ENCODE measurements around the gene LRRC4C.

GRCh38 chr11:40099426-40100161, 1359.9 kb downstream of the LRRC4C start:
- TF ChIP-seq CTCF (conservative IDR thresholded peaks at IDR 0.05; ENCODE audit: low read depth in 2 of 2) (no peak), EZH2 (IDR thresholded peaks at IDR 0.05; ENCODE audit: low read depth, unreplicated experiment) (no peak), POLR2AphosphoS5 (IDR thresholded peaks at IDR 0.05; ENCODE audit: low read depth) (no peak), REST (IDR thresholded peaks at IDR 0.05; ENCODE audit: unreplicated experiment) (no peak), JUNB (IDR thresholded peaks at IDR 0.05; ENCODE audit: unreplicated experiment) (no peak), STAT1 (IDR thresholded peaks at IDR 0.05; ENCODE audit: unreplicated experiment) (no peak), EZH2phosphoT487 (IDR thresholded peaks at IDR 0.05; ENCODE audit: unreplicated experiment) (no peak), ETS1 (IDR thresholded peaks at IDR 0.05) (no peak), CREB1 (CRISPR knock-in tag; IDR thresholded peaks at IDR 0.05; ENCODE audit: low read depth) (no peak), NANOG (IDR thresholded peaks at IDR 0.05; ENCODE audit: borderline replicate concordance) (no peak), ZNF114 (CRISPR knock-in tag; IDR thresholded peaks at IDR 0.05) (no peak), ZNF331 (CRISPR knock-in tag; IDR thresholded peaks at IDR 0.05; ENCODE audit: low read depth) (no peak)

Data from GM23338 (cell line).